ENCODE results near the gene PLAGL2. TPM values are rescaled to one million over a fixed set of nuclear protein-coding genes. Genes with fewer than 3 reads are reported as not detected.
"Not testable (repeated sequence)": the region's sequence is repeated elsewhere in the genome, so short reads cannot be mapped to it uniquely, and the experiment has no call there.

Gene PLAGL2
- total and polyA plus RNA-seq, 2 donors (not counting 1 experiment from before 2014, with no cell fraction given), result 1.6 to 2.3 TPM

DNA sequence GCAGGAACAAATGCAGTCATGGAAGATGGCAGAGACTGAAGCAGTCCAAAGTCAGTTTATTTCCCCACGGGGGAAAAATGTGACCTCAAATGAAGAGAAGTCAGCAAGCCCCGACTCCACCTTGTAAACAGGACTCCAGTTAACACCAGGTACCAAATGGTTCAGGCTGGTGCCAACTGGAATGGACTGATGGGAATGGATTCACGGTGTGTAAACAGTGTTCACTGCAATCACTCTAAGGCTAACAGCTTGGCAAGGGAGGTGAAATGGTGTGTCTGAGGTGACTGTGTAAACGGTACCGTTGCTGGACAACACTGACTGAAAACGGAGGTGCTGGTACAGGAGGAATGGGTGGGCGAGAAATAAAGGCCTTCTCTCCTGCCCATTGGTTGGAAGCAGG is 12.0 kb downstream of the PLAGL2 start:
- H3K4me1 ChIP-seq (ENCODE audit: control insufficient read depth, extremely low read depth, insufficient read depth, low read length), result no peaks in the 10 kb centered on the region
- no peaks in the 10 kb centered on the region for H3K27me3 ChIP-seq (ENCODE audit: control insufficient read depth, insufficient read depth, low read length)
- H4K20me1 ChIP-seq (ENCODE audit: control insufficient read depth, extremely low read depth, insufficient read depth, low read length), result no peaks in the 10 kb centered on the region
- H3K4me3 ChIP-seq (replicated peaks in 1 of 4; ENCODE audit: control extremely low read depth in 1 of 4, insufficient read depth in 1 of 4, low read depth in 3 of 4, low read length in 4 of 4), result no peak overlapping the region
- H2AFZ ChIP-seq (ENCODE audit: low read length), result no peak overlapping the region
- H3K79me2 ChIP-seq (ENCODE audit: control insufficient read depth, insufficient read depth, low read length), result peaks cover 4% of the 10 kb centered on the region
- H3K36me3 ChIP-seq (ENCODE audit: control insufficient read depth, insufficient read depth, low read length), result peaks cover 15% of the 10 kb centered on the region
- no peak overlapping the region for H3K9ac ChIP-seq (ENCODE audit: insufficient read depth, low read length)
- DNase-seq (ENCODE audit: low read depth in 2 of 2), result no peak
- no peaks in the 10 kb centered on the region for H3K9me3 ChIP-seq (ENCODE audit: control insufficient read depth, insufficient read depth, low read depth, low read length)
- no peak for TF ChIP-seq EZH2 (IDR thresholded peaks at IDR 0.05; ENCODE audit: low read length, missing control alignments)
- TF ChIP-seq, protein P1, sequence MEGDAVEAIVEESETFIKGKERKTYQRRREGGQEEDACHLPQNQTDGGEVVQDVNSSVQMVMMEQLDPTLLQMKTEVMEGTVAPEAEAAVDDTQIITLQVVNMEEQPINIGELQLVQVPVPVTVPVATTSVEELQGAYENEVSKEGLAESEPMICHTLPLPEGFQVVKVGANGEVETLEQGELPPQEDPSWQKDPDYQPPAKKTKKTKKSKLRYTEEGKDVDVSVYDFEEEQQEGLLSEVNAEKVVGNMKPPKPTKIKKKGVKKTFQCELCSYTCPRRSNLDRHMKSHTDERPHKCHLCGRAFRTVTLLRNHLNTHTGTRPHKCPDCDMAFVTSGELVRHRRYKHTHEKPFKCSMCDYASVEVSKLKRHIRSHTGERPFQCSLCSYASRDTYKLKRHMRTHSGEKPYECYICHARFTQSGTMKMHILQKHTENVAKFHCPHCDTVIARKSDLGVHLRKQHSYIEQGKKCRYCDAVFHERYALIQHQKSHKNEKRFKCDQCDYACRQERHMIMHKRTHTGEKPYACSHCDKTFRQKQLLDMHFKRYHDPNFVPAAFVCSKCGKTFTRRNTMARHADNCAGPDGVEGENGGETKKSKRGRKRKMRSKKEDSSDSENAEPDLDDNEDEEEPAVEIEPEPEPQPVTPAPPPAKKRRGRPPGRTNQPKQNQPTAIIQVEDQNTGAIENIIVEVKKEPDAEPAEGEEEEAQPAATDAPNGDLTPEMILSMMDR (conservative IDR thresholded peaks at IDR 0.05 in 1 of 2, IDR thresholded peaks at IDR 0.05 in 1 of 2; ENCODE audit: low read depth in 1 of 2, low read length in 2 of 2), result no peak
- H3K4me2 ChIP-seq (ENCODE audit: extremely low read depth, insufficient read depth, low read length), result no peak overlapping the region
- H3K27ac ChIP-seq (ENCODE audit: insufficient read depth, low read length), result no peak overlapping the region

DNA sequence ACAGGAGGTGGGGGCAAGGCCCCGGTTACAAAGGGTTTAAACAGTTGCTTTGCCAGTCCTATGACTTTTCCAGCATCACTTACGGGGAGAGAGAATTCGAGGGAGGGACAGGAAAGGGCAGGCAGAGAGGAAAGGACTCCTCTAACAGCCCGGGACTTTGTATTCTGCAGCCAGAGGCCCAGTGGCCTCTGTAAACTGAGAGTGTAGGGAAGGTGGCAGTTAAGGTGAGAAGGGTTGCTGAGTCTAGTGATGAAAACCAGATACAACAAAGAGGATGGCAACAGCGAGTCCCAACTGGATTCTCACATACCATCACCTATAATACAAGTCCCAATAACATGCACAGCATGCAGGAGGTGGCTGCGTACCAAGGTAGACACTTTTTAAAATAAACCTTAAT is 13.5 kb downstream of the PLAGL2 start:
- no peaks in the 10 kb centered on the region for H3K9me3 ChIP-seq (ENCODE audit: control insufficient read depth, insufficient read depth, low read depth, low read length)
- H3K27ac ChIP-seq (ENCODE audit: insufficient read depth, low read length), result no peak overlapping the region
- no peak for DNase-seq (ENCODE audit: low read depth in 2 of 2)
- H3K27me3 ChIP-seq (ENCODE audit: control insufficient read depth, insufficient read depth, low read length), result no peaks in the 10 kb centered on the region
- H3K4me2 ChIP-seq (ENCODE audit: extremely low read depth, insufficient read depth, low read length), result no peak overlapping the region
- H3K36me3 ChIP-seq (ENCODE audit: control insufficient read depth, insufficient read depth, low read length), result peaks cover 10% of the 10 kb centered on the region
- H3K9ac ChIP-seq (ENCODE audit: insufficient read depth, low read length), result no peak overlapping the region
- peaks cover 7% of the 10 kb centered on the region for H3K4me1 ChIP-seq (ENCODE audit: control insufficient read depth, extremely low read depth, insufficient read depth, low read length)
- H3K4me3 ChIP-seq (replicated peaks in 1 of 4; ENCODE audit: control extremely low read depth in 1 of 4, insufficient read depth in 1 of 4, low read depth in 3 of 4, low read length in 4 of 4), result no peak overlapping the region
- no peaks in the 10 kb centered on the region for H4K20me1 ChIP-seq (ENCODE audit: control insufficient read depth, extremely low read depth, insufficient read depth, low read length)
- H3K79me2 ChIP-seq (ENCODE audit: control insufficient read depth, insufficient read depth, low read length), result no peaks in the 10 kb centered on the region
- no peak overlapping the region for H2AFZ ChIP-seq (ENCODE audit: low read length)
- TF ChIP-seq, protein P1 (conservative IDR thresholded peaks at IDR 0.05 in 1 of 2, IDR thresholded peaks at IDR 0.05 in 1 of 2; ENCODE audit: low read depth in 1 of 2, low read length in 2 of 2), result no peak
- no peak for TF ChIP-seq EZH2 (IDR thresholded peaks at IDR 0.05; ENCODE audit: low read length, missing control alignments)

DNA sequence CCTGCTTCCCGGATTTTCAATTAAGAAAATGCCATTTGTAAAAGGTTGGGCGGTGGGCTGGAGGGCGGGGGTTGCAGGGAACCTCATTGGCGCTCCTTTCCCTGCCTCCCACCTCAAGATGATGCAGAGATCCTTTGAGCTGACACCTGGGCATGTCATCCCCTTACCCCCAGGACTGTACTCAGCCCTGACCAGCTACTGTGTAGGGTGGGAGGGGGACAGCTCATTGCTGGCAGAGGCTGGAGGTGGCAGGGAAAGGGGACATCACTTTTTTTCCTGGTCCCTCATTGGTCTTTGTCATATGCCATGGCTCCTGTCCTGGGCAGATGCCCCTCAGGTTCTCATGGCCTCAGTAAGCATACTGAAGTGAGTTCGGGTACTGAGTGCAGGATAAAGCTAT is 14.2 kb downstream of the PLAGL2 start:
- H3K27me3 ChIP-seq (ENCODE audit: control insufficient read depth, insufficient read depth, low read length); H2AFZ ChIP-seq (ENCODE audit: low read length); H3K4me2 ChIP-seq (ENCODE audit: extremely low read depth, insufficient read depth, low read length); DNase-seq (ENCODE audit: low read depth in 2 of 2); H3K4me1 ChIP-seq (ENCODE audit: control insufficient read depth, extremely low read depth, insufficient read depth, low read length); H3K27ac ChIP-seq (ENCODE audit: insufficient read depth, low read length); H4K20me1 ChIP-seq (ENCODE audit: control insufficient read depth, extremely low read depth, insufficient read depth, low read length); H3K79me2 ChIP-seq (ENCODE audit: control insufficient read depth, insufficient read depth, low read length); H3K36me3 ChIP-seq (ENCODE audit: control insufficient read depth, insufficient read depth, low read length); H3K9ac ChIP-seq (ENCODE audit: insufficient read depth, low read length); H3K4me3 ChIP-seq (replicated peaks in 1 of 4; ENCODE audit: control extremely low read depth in 1 of 4, insufficient read depth in 1 of 4, low read depth in 3 of 4, low read length in 4 of 4); H3K9me3 ChIP-seq (ENCODE audit: control insufficient read depth, insufficient read depth, low read depth, low read length): not testable (repeated sequence)

Data from fibroblast of lung (primary cell).